Upper lobe of left lung (tissue), 6 donors: ENCODE results near the gene RPL11. TPM values are rescaled to one million over a fixed set of nuclear protein-coding genes. Genes with fewer than 3 reads are reported as not detected.

Experiments
- ATAC-seq, 2 donors: fragments of 200-7000 bp; cut with Tn5 transposase; one replicate each; pipeline ENCODE4 v1.9.1; 2022; ENCODE audit warnings: mild to moderate bottlenecking in 2 of 2, moderate library complexity in 2 of 2; ENCODE audit not compliant: low FRiP score in 2 of 2
- DNase-seq, 2 donors: peaks; one replicate each; pipeline ENCODE4 v3.0.0-alpha.2; 2019 to 2020
- H3K27ac ChIP-seq, 4 donors: fragments of 200-600 bp; sonication (generic); one replicate each; pipeline ENCODE4 v1.5.1; 2016 to 2019
- H3K27me3 ChIP-seq, 4 donors: fragments of 200-600 bp; sonication (generic); one replicate each; pipeline ENCODE4 v1.5.1; 2017 to 2019
- H3K36me3 ChIP-seq, 4 donors: fragments of 200-600 bp; sonication (generic); one replicate each; pipeline ENCODE4 v1.5.1; 2016 to 2019
- H3K4me1 ChIP-seq, 4 donors: fragments of 200-600 bp; sonication (generic); one replicate each; pipeline ENCODE4 v1.5.1; 2018 to 2019
- H3K4me3 ChIP-seq, 4 donors: fragments of 200-600 bp; sonication (generic); one replicate each; pipeline ENCODE4 v1.5.1; 2017 to 2019; ENCODE audit warnings: mild to moderate bottlenecking in 2 of 4, moderate library complexity in 1 of 4
- H3K9me3 ChIP-seq, 4 donors: fragments of 200-600 bp; sonication (generic); one replicate each; pipeline ENCODE4 v1.5.1; 2018 to 2019
- EP300 ChIP-seq, 4 donors: sonication (generic); formaldehyde crosslinking; IDR thresholded peaks; one replicate each; pipeline ENCODE4 v1.5.1; 2017; ENCODE audit warnings: antibody characterized with exemption in 4 of 4, control low read depth in 2 of 4
- POLR2A ChIP-seq, 4 donors: fragments of 450-650 bp; IDR thresholded peaks; one replicate each; pipeline ENCODE4 v1.5.1; 2016 to 2017; ENCODE audit warnings: antibody characterized with exemption in 4 of 4, mild to moderate bottlenecking in 2 of 4
- POLR2AphosphoS5 ChIP-seq, 2 donors: sonication (generic); formaldehyde crosslinking; IDR thresholded peaks; one replicate each; pipeline ENCODE4 v1.5.1; 2017; ENCODE audit warnings: antibody characterized with exemption in 2 of 2
- WGBS, 2 donors: methylation state at CpG; one replicate each; pipeline ENCODE4 v1.1.5; 2017 to 2018; 5-methylcytosine and 5-hydroxymethylcytosine counted together
- total RNA-seq, 6 donors: library from RNA; depleted of rRNA in 4 of 6; stranded (reverse); fragments of >200 nt in 4 of 6; gene quantifications; one replicate each; pipeline versions ENCODE4 v1.1.0 to v1.2.1, GENCODE V29; 2016 to 2021
- TF ChIP-seq, protein P1 (sequence below), 6 experiments: fragments of 450-650 bp in 4 of 6; fragments of 200-600 bp in 2 of 6; sonication (generic) in 2 of 6; IDR thresholded peaks; one replicate each; pipeline ENCODE4 v1.5.1; 2016 to 2019; ENCODE audit warnings: antibody characterized with exemption in 6 of 6
- donor health status: DM: no; HTN: no; CAD: no; lungs with moderate emphysema.
- donor health status: DM: no; HTN: yes; CAD: no; lungs with severe emphysema.

Gene RPL11
- total RNA-seq, 6 donors from 2014 or later, result 497 to 1,020 (median 874) TPM

- 70 to 80% methylated on average over 4 of the region's 4 CpGs for WGBS, 2 donors
- Histone ChIP-seq H3K4me3 (no peak overlapping the region), H3K4me1 (no peaks in the 10 kb centered on the region), H3K27ac (no peak overlapping the region), H3K27me3 (no peaks in the 10 kb centered on the region), H3K36me3 (no peaks in the 10 kb centered on the region), H3K9me3 (no peaks in the 10 kb centered on the region)
- TF ChIP-seq POLR2AphosphoS5 (IDR thresholded peaks at IDR 0.05) (no peak), POLR2A (IDR thresholded peaks at IDR 0.05) (no peak), EP300 (IDR thresholded peaks at IDR 0.05) (no peak)
- TF ChIP-seq, protein P1, sequence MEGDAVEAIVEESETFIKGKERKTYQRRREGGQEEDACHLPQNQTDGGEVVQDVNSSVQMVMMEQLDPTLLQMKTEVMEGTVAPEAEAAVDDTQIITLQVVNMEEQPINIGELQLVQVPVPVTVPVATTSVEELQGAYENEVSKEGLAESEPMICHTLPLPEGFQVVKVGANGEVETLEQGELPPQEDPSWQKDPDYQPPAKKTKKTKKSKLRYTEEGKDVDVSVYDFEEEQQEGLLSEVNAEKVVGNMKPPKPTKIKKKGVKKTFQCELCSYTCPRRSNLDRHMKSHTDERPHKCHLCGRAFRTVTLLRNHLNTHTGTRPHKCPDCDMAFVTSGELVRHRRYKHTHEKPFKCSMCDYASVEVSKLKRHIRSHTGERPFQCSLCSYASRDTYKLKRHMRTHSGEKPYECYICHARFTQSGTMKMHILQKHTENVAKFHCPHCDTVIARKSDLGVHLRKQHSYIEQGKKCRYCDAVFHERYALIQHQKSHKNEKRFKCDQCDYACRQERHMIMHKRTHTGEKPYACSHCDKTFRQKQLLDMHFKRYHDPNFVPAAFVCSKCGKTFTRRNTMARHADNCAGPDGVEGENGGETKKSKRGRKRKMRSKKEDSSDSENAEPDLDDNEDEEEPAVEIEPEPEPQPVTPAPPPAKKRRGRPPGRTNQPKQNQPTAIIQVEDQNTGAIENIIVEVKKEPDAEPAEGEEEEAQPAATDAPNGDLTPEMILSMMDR (IDR thresholded peaks at IDR 0.05), result no peak
- ATAC-seq (no peak), DNase-seq (no peak)
Measured at GRCh38 chr1:23667411-23667810, 24.2 kb upstream of the RPL11 start.

GRCh38 chr1:23670709-23671108 lies 20.9 kb upstream of the RPL11 start:
- no peak for DNase-seq
- no peaks in the 10 kb centered on the region for H3K27me3 ChIP-seq
- H3K4me1 ChIP-seq, result no peaks in the 10 kb centered on the region
- no peaks in the 10 kb centered on the region for H3K36me3 ChIP-seq
- peak in 1 of 2 donors; percentile 55 for ATAC-seq
- 81 to 100% methylated on average over 1 to 2 of the region's 2 CpGs for WGBS, 2 donors
- H3K4me3 ChIP-seq, result no peak overlapping the region
- TF ChIP-seq POLR2AphosphoS5 (IDR thresholded peaks at IDR 0.05) (no peak), POLR2A (IDR thresholded peaks at IDR 0.05) (no peak), EP300 (IDR thresholded peaks at IDR 0.05) (no peak)
- TF ChIP-seq, protein P1 (IDR thresholded peaks at IDR 0.05), result no peak
- H3K9me3 ChIP-seq, result no peaks in the 10 kb centered on the region
- no peak overlapping the region for H3K27ac ChIP-seq

- TF ChIP-seq, protein P1 (IDR thresholded peaks at IDR 0.05), result no peak
- TF ChIP-seq POLR2AphosphoS5 (IDR thresholded peaks at IDR 0.05) (no peak), EP300 (IDR thresholded peaks at IDR 0.05) (no peak), POLR2A (IDR thresholded peaks at IDR 0.05) (no peak)
- Histone ChIP-seq H3K27me3 (no peaks in the 10 kb centered on the region), H3K9me3 (no peaks in the 10 kb centered on the region), H3K4me1 (no peaks in the 10 kb centered on the region), H3K36me3 (no peaks in the 10 kb centered on the region), H3K4me3 (no peak overlapping the region), H3K27ac (no peak overlapping the region)
- DNase-seq, result no peak
- 13 to 15% methylated on average over 6 of the region's 6 CpGs for WGBS, 2 donors
- ATAC-seq, result peak in 1 of 2 donors; percentile 39
Measured at GRCh38 chr1:23673086-23673813, 18.4 kb upstream of the RPL11 start.

- no peak for ATAC-seq
- Histone ChIP-seq H3K4me1 (no peaks in the 10 kb centered on the region), H3K27ac (no peak overlapping the region), H3K4me3 (no peak overlapping the region), H3K27me3 (no peaks in the 10 kb centered on the region), H3K9me3 (no peaks in the 10 kb centered on the region), H3K36me3 (no peaks in the 10 kb centered on the region)
- TF ChIP-seq POLR2A (IDR thresholded peaks at IDR 0.05) (no peak), POLR2AphosphoS5 (IDR thresholded peaks at IDR 0.05) (no peak), EP300 (IDR thresholded peaks at IDR 0.05) (no peak)
- TF ChIP-seq, protein P1 (IDR thresholded peaks at IDR 0.05), result no peak
- no peak for DNase-seq
- WGBS, 2 donors, result 88 to 95% methylated on average over 4 of the region's 4 CpGs
Measured at GRCh38 chr1:23679815-23680214, 11.8 kb upstream of the RPL11 start.

DNA sequence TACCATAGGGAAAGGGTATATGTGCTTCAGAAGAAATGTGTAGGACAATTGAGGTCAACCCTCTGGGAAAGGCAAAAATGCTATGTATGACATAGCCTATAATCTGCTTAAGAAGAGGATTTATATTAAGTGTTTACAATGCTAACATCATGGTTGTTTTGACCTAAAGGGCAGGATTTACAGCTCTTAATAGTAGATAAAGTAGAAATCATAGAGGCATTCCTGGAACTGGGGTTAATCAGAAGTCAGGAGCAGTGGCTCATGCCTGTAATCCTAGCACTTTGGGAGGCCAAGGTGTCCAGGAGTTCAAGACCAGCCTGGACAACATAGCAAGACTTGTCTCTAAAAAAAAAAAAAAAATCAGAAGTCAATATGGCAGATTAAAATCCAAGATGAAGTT lies 8.7 kb upstream of the RPL11 start:
- H3K9me3 ChIP-seq, result no peaks in the 10 kb centered on the region
- no peak overlapping the region for H3K4me3 ChIP-seq
- ATAC-seq (no peak), DNase-seq (no peak)
- no peak for TF ChIP-seq POLR2AphosphoS5 (IDR thresholded peaks at IDR 0.05)
- TF ChIP-seq EP300 (IDR thresholded peaks at IDR 0.05), result no peak
- TF ChIP-seq, protein P1 (IDR thresholded peaks at IDR 0.05), result no peak
- no peak for TF ChIP-seq POLR2A (IDR thresholded peaks at IDR 0.05)
- H3K27ac ChIP-seq, result no peak overlapping the region
- no peaks in the 10 kb centered on the region for H3K4me1 ChIP-seq
- no peaks in the 10 kb centered on the region for H3K27me3 ChIP-seq
- H3K36me3 ChIP-seq, result no peaks in the 10 kb centered on the region
